ENCODE measurements around the gene KCTD16.

DNA sequence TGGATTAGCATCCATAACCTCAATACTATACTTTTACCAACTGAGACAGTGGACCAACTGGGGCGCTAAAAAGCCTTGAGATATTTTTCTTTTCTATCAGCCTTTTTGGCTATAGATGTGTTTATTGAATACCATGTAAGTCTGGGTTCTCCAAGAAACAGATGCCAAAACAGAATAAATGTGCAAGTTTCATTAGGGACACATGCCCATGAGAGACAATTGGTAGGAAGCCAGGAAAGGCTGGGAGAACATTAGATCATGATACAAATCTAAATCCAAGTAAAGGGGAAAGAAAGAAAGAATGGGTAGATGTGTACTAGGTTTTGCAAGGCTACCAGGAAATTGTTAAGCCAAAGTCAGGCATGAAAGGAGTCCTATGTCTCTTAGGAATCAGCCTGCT, 152.5 kb downstream of the KCTD16 start:
- TF ChIP-seq CTCF (IDR thresholded peaks at IDR 0.05) (no peak), POLR2A (IDR thresholded peaks at IDR 0.05) (no peak)

All from right lobe of liver (tissue), 4 donors.